Upper lobe of right lung (tissue), 1 donor: ENCODE results near the gene HBG2. TPM values are rescaled to one million over a fixed set of nuclear protein-coding genes. Genes with fewer than 3 reads are reported as not detected.

Experiments
- ATAC-seq: fragments of 200-7000 bp; cut with Tn5 transposase; one replicate; pipeline ENCODE4 v1.9.1; 2020; ENCODE audit warnings: mild to moderate bottlenecking, moderate library complexity
- DNase-seq: peaks from one replicate; pipeline ENCODE4 v3.0.0-alpha.2; 2020
- H3K27ac ChIP-seq: fragments of 200-600 bp; one replicate; pipeline ENCODE4 v1.8.0; 2022
- H3K27me3 ChIP-seq: fragments of 200-600 bp; one replicate; pipeline ENCODE4 v1.8.0; 2022; ENCODE audit warnings: mild to moderate bottlenecking
- H3K36me3 ChIP-seq: fragments of 200-600 bp; one replicate; pipeline ENCODE4 v1.8.0; 2022
- H3K4me1 ChIP-seq: fragments of 200-600 bp; one replicate; pipeline ENCODE4 v1.8.0; 2022
- H3K4me3 ChIP-seq: fragments of 200-600 bp; one replicate; pipeline ENCODE4 v1.8.0; 2022; ENCODE audit warnings: mild to moderate bottlenecking
- H3K9me3 ChIP-seq: fragments of 200-600 bp; one replicate; pipeline ENCODE4 v1.8.0; 2022
- CTCF ChIP-seq: fragments of 200-600 bp; IDR thresholded peaks from one replicate; pipeline ENCODE4 v1.8.0; 2022; ENCODE audit warnings: antibody characterized with exemption
- intact Hi-C: fragments of 100-400 bp; cut with DNase I; formaldehyde crosslinking; loops from one replicate; pipeline ENCODE4 v1.11.0; 2022
- total RNA-seq: library from RNA; stranded (reverse); fragmentation: NEBNext Ultra II Directional; extraction: Animal tissue kit (Norgen Biotek cat#: 25700); gene quantifications from one replicate; pipeline ENCODE4 v1.2.1, GENCODE V29; 2021
- donor health status: DM: no; HTN: yes; CAD: no; lungs with severe emphysema.

HBG2 gene
- total RNA-seq, 1 donor from 2014 or later = 1.0 TPM

GRCh38 chr11:5240458-5240857 lies 14.1 kb downstream of the HBG2 start:
- H3K36me3 ChIP-seq = no peaks in the 10 kb centered on the region
- no peak for TF ChIP-seq CTCF
- H3K4me3 ChIP-seq = no peak overlapping the region
- DNase-seq = no peak
- H3K9me3 ChIP-seq = no peaks in the 10 kb centered on the region
- no peak for ATAC-seq
- no peaks in the 10 kb centered on the region for H3K27me3 ChIP-seq
- H3K4me1 ChIP-seq = no peaks in the 10 kb centered on the region
- intact Hi-C loops = no loop called here
- no peak overlapping the region for H3K27ac ChIP-seq

GRCh38 chr11:5240056-5240455 lies 14.5 kb downstream of the HBG2 start:
- intact Hi-C loops = no loop called here
- Histone ChIP-seq H3K4me1 (no peaks in the 10 kb centered on the region), H3K4me3 (no peak overlapping the region), H3K27ac (no peak overlapping the region), H3K27me3 (no peaks in the 10 kb centered on the region), H3K36me3 (no peaks in the 10 kb centered on the region), H3K9me3 (no peaks in the 10 kb centered on the region)
- no peak for TF ChIP-seq CTCF
- no peak for DNase-seq
- ATAC-seq = no peak

- TF ChIP-seq CTCF = no peak
- Histone ChIP-seq H3K27ac (no peak overlapping the region), H3K4me1 (no peaks in the 10 kb centered on the region), H3K27me3 (no peaks in the 10 kb centered on the region), H3K4me3 (no peak overlapping the region), H3K9me3 (no peaks in the 10 kb centered on the region), H3K36me3 (no peaks in the 10 kb centered on the region)
- intact Hi-C loops = no loop called here
- ATAC-seq = no peak
- DNase-seq = no peak
These were observed 15.5 kb downstream of the HBG2 start for GRCh38 chr11:5239046-5239445.

- Histone ChIP-seq H3K4me3 (no peak overlapping the region), H3K36me3 (no peaks in the 10 kb centered on the region), H3K4me1 (no peaks in the 10 kb centered on the region), H3K9me3 (no peaks in the 10 kb centered on the region), H3K27me3 (no peaks in the 10 kb centered on the region), H3K27ac (no peak overlapping the region)
- no peak for TF ChIP-seq CTCF
- ATAC-seq (no peak), DNase-seq (no peak)
- intact Hi-C loops = no loop called here
These were observed 16.1 kb downstream of the HBG2 start for GRCh38 chr11:5238486-5238885.

GRCh38 chr11:5237420-5237819 lies 17.2 kb downstream of the HBG2 start:
- H3K27me3 ChIP-seq = no peaks in the 10 kb centered on the region
- no peaks in the 10 kb centered on the region for H3K36me3 ChIP-seq
- TF ChIP-seq CTCF = no peak
- H3K4me3 ChIP-seq = no peak overlapping the region
- intact Hi-C loops = no loop called here
- H3K4me1 ChIP-seq = no peaks in the 10 kb centered on the region
- DNase-seq (no peak), ATAC-seq (no peak)
- H3K27ac ChIP-seq = no peak overlapping the region
- H3K9me3 ChIP-seq = no peaks in the 10 kb centered on the region

- ATAC-seq (no peak), DNase-seq (no peak)
- intact Hi-C loops = no loop called here
- H3K4me1 ChIP-seq = no peaks in the 10 kb centered on the region
- H3K4me3 ChIP-seq = no peak overlapping the region
- H3K36me3 ChIP-seq = no peaks in the 10 kb centered on the region
- H3K27ac ChIP-seq = no peak overlapping the region
- H3K9me3 ChIP-seq = no peaks in the 10 kb centered on the region
- H3K27me3 ChIP-seq = no peaks in the 10 kb centered on the region
- no peak for TF ChIP-seq CTCF
These were observed 19.1 kb downstream of the HBG2 start for GRCh38 chr11:5235364-5236095.
